ENCODE measurements around the gene SPRED1. TPM values are rescaled to one million over a fixed set of nuclear protein-coding genes. Genes with fewer than 3 reads are reported as not detected.

The SPRED1 gene
- total RNA-seq, 1 experiment from 2014 or later = 29.6 TPM

DNA sequence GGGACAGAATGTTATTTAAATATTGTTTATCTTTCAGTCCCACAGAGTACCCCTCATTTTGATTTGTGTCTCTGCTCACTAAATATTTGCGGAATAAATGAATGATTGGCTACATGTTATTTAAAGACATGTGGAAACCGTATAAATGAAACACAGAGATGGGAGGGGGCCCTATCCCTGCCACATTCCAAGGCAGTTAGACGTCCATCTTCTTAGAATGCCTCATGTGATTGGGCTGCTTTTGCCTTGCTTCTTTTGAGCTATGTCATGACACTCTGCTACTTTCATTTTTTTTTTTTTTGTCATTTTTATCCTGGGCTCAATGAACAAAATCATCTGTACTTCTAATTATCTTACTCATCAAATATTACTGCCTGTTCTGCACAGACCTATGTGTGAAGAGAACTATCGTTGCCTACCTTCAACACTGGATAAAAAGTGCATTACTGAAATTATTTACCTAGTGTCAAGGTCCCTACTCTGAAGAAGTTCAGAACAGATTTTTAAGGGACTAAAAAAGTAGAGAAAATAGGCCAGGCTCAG, 117.4 kb downstream of the SPRED1 start:
- CTCF ChIA-PET = no interaction called here
- Histone ChIP-seq H3K9me3 (ENCODE audit: control insufficient read depth, insufficient read depth, low read depth, low read length) (no peaks in the 10 kb centered on the region), H3K4me3 (ENCODE audit: low read depth in 2 of 2, low read length in 2 of 2) (no peak overlapping the region), H3K27me3 (ENCODE audit: control insufficient read depth, insufficient read depth, low read length) (peaks cover 4% of the 10 kb centered on the region; the same call in 1 of the 2 replicates), H3K27ac (ENCODE audit: low read length) (no peak overlapping the region), H3K36me3 (ENCODE audit: control insufficient read depth, insufficient read depth, low read length) (no peaks in the 10 kb centered on the region), H3K4me1 (ENCODE audit: control insufficient read depth, insufficient read depth, low read length) (no peaks in the 10 kb centered on the region)
- TF ChIP-seq CTCF (IDR thresholded peaks at IDR 0.05) (no peak), TCF7L2 (IDR thresholded peaks at IDR 0.05; ENCODE audit: low read depth, low read length) (no peak)
- DNase-seq (ENCODE audit: low read depth, low spot score) = no peak
- ATAC-seq = no peak
- intact Hi-C loops (cut with micrococcal nuclease; ENCODE audit: unreplicated experiment) (no loop called here), in situ Hi-C loops (cut with HindIII; ENCODE audit: low pct_unique_long_range_greater_than_20kb, low sequenced_read_pairs) (no loop called here)
- POLR2A ChIA-PET = no interaction called here
- BruUV-seq (replicated peaks) = no TSS peak

DNA sequence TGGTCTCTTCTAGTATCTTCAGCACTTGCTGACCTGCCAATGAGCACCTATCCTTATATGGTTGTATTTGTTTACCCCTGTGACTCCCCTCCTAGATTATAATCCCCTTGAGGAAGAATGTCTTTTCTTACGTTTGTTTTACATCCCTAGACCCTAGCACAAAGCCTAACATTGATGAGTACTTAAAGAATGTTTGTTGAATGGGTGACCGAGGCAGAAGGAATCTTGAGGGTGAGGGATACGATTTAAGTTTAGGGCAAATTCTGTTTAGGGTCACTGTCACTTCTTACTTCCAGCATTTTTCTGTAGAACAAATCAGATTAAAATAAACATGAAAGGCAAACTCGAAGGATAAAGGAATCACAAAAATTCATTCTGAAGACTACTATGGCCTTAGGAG, 120.4 kb downstream of the SPRED1 start:
- H3K4me3 ChIP-seq (ENCODE audit: low read depth in 2 of 2, low read length in 2 of 2) = no peak overlapping the region
- ChIA-PET CTCF (no interaction called here), POLR2A (no interaction called here)
- no peak for ATAC-seq
- no peaks in the 10 kb centered on the region for H3K4me1 ChIP-seq (ENCODE audit: control insufficient read depth, insufficient read depth, low read length)
- H3K27ac ChIP-seq (ENCODE audit: low read length) = no peak overlapping the region
- H3K27me3 ChIP-seq (ENCODE audit: control insufficient read depth, insufficient read depth, low read length) = peaks cover 5% of the 10 kb centered on the region; the same call in 1 of the 2 replicates
- in situ Hi-C loops (cut with HindIII; ENCODE audit: low pct_unique_long_range_greater_than_20kb, low sequenced_read_pairs) = no loop called here
- TF ChIP-seq SIN3A (IDR thresholded peaks at IDR 0.05; ENCODE audit: borderline replicate concordance, insufficient read depth, low read depth, low read length) = no peak
- no peak for TF ChIP-seq POLR2AphosphoS5 (IDR thresholded peaks at IDR 0.05; ENCODE audit: low read depth, low read length)
- no peak for TF ChIP-seq TCF7L2 (IDR thresholded peaks at IDR 0.05; ENCODE audit: low read depth, low read length)
- TF ChIP-seq REST (IDR thresholded peaks at IDR 0.05; ENCODE audit: insufficient read depth in 1 of 2, low read depth in 2 of 2, low read length in 1 of 2) = no peak
- no peak for TF ChIP-seq CTCF (IDR thresholded peaks at IDR 0.05)
- no TSS peak for BruUV-seq (replicated peaks)
- no peaks in the 10 kb centered on the region for H3K36me3 ChIP-seq (ENCODE audit: control insufficient read depth, insufficient read depth, low read length)
- intact Hi-C loops (cut with micrococcal nuclease; ENCODE audit: unreplicated experiment) = no loop called here
- no peak for DNase-seq (ENCODE audit: low read depth, low spot score)
- no peaks in the 10 kb centered on the region for H3K9me3 ChIP-seq (ENCODE audit: control insufficient read depth, insufficient read depth, low read depth, low read length)

Data from Panc1 (cell line).